ENCODE data around the gene SYTL3.
"Not testable (repeated sequence)": the region's sequence is repeated elsewhere in the genome, so short reads cannot be mapped to it uniquely, and the experiment has no call there.

GRCh38 chr6:158656986-158657385 is 7.1 kb downstream of the SYTL3 start:
- TF ChIP-seq CTCF, EP300 (IDR thresholded peaks at IDR 0.05): not testable (repeated sequence)
